Measurements from ENCODE around the gene SBK1. TPM values are rescaled to one million over a fixed set of nuclear protein-coding genes. Genes with fewer than 3 reads are reported as not detected.
"Not testable (repeated sequence)": the region's sequence is repeated elsewhere in the genome, so short reads cannot be mapped to it uniquely, and the experiment has no call there.

The SBK1 gene
- total and polyA plus RNA-seq, 4 donors, result 6.5 to 117 (median 57.2) TPM

DNA sequence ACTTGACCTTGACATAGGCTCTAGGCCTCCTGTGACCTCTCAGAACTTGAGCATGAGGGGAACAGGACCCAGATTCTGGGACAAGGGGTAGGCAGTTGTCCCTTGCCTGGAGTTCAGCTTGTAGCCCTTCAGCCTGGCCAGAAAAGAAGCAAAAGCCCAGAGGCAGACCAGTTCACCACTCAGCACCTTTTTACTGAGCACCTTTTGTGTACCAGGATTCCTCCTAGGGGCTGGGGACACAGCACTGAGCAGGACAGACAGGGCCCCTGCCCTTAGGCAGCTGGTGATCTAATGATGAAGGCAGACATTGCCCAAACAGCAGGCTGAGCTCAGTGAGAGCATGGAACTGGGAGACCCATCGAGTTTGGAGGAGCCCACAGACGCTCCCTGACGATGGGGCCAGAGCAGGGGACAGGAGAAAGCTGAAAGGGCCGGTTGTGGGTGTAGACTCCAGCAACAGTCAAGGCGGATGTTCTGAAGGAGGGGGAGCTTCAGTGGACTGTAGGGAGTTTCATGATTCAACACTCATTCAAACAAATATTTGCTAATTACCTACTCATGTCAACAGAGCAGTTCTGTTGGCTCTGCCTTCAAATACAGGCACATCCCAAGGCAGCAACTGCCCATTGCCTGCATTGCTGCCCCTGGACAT lies 32.0 kb downstream of the SBK1 start:
- 77% methylated on average over 3 of the region's 5 CpGs for WGBS (ENCODE audit: insufficient coverage)
- Histone ChIP-seq H3K27me3 (ENCODE audit: control insufficient read depth, insufficient read depth, low read length) (no peaks in the 10 kb centered on the region), H3K9me3 (ENCODE audit: control insufficient read depth, insufficient read depth, low read length) (no peaks in the 10 kb centered on the region), H3K36me3 (ENCODE audit: control insufficient read depth, insufficient read depth, low read length) (peaks cover 40% of the 10 kb centered on the region), H3K27ac (ENCODE audit: low read depth, low read length) (no peak overlapping the region), H3K4me3 (ENCODE audit: low read depth, low read length) (no peak overlapping the region), H3K4me1 (ENCODE audit: control insufficient read depth, insufficient read depth, low read length) (no peaks in the 10 kb centered on the region)
- no peak for DNase-seq (ENCODE audit: low read depth in 4 of 6, low spot score in 6 of 6)

DNA sequence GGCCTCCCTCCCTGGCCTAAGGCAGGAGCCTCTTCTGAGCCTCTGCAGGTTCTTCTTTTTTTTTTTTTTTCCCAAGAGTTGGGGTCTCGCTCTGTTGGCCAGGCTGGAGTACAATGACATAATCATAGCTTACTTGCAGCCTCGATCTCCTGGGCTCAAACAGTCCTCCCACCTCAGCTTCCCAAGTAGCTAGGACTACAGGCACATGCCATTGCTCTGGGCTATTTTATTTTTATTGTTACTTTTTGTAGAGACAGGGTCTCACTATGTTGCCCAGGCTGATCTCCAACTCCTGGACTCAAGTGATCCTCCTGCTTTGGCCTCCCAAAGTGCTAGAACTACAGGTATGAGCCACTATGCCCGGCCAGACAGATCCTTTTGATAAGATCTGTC lies 32.6 kb downstream of the SBK1 start:
- Histone ChIP-seq H3K9me3 (ENCODE audit: control insufficient read depth, insufficient read depth, low read length) (no peaks in the 10 kb centered on the region), H3K27me3 (ENCODE audit: control insufficient read depth, insufficient read depth, low read length) (no peaks in the 10 kb centered on the region), H3K36me3 (ENCODE audit: control insufficient read depth, insufficient read depth, low read length) (peaks cover 35% of the 10 kb centered on the region), H3K4me1 (ENCODE audit: control insufficient read depth, insufficient read depth, low read length) (no peaks in the 10 kb centered on the region), H3K27ac (ENCODE audit: low read depth, low read length) (no peak overlapping the region), H3K4me3 (ENCODE audit: low read depth, low read length) (no peak overlapping the region)
- no peak for DNase-seq (ENCODE audit: low read depth in 4 of 6, low spot score in 6 of 6)
- 100% methylated on average over 1 of the region's 3 CpGs for WGBS (ENCODE audit: insufficient coverage)

DNA sequence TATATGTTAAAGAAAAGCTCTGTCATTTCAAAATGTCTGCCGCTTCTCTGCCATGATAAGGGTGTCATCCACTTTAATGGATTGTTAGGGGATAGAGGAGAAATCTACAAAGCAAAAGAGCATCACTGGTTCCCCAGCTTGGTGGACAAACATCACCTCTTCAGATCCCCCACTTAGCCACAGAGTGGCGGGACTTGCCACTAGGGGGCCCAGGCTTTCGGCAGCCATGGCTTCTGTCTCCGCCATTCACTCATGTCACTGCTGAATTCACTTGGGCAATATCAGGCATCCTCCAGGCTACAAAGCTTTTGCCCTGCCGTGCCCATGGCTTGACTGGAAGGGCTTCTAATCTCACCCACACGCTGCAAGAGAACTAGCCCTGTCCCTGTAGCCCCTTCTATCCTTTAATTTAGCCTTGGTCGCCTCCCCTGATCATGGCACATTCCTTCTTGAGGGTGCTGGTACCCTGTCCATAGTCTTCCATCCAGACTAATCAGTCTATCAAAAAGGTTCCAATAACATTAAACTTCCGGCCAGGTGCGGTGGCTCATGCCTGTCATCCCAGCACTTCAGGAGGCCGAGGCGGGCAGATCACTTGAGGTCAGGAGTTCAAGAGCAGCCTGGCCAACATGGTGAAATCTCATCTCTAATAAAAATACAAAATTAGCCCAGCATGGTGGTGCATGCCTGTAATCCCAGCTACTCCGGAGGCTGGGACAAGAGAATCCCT lies 34.7 kb downstream of the SBK1 start:
- Histone ChIP-seq H3K36me3 (ENCODE audit: control insufficient read depth, insufficient read depth, low read length) (peaks cover 16% of the 10 kb centered on the region), H3K4me3 (ENCODE audit: low read depth, low read length) (no peak overlapping the region), H3K27ac (ENCODE audit: low read depth, low read length) (no peak overlapping the region), H3K9me3 (ENCODE audit: control insufficient read depth, insufficient read depth, low read length) (no peaks in the 10 kb centered on the region), H3K27me3 (ENCODE audit: control insufficient read depth, insufficient read depth, low read length) (no peaks in the 10 kb centered on the region), H3K4me1 (ENCODE audit: control insufficient read depth, insufficient read depth, low read length) (peaks cover 4% of the 10 kb centered on the region)
- peak in 3 of 6 donors; percentile 9 to 77 (median 70) for DNase-seq (ENCODE audit: low read depth in 4 of 6, low spot score in 6 of 6)
- WGBS (ENCODE audit: insufficient coverage), result 41% methylated on average over 7 of the region's 12 CpGs

DNA sequence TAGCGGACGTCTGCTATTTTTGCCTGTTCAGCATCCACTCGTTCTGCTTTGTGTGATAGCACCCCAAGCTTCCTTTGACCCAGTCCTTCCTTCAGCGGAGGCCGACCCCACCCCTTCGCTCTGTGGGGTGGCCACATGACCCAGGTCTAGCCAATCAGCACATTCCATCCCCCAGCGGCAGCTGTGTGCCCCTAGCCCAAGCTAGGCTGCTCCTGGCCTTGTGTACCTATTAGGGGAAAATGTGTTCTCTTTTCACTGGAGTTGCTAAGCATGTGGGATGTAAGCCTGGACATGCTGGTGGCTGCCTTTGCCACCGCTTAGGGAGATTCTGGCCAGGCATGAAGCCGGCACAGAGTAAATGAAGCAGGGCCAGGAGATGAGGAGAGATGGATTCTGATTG lies 37.9 kb downstream of the SBK1 start:
- not testable (repeated sequence) for H3K27ac ChIP-seq (ENCODE audit: low read depth, low read length)

DNA sequence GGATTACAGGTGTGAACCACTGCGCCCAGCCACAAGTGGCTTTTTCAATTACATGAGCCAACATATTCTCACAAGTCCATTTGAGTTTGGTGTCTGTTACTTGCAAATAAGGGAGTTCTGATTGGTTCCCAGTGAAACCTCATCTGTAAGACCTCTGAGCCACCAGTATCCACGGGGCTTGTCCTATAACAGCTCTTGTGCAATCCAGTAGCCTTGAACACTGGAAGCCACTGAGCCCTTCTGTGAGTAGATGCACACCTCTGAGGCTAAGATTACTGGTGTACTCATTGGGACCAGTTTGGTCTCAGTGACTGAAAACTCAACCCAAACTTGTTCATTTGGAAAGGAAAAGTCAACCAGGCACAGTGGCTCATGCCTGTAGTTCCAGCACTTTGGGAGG lies 38.7 kb downstream of the SBK1 start:
- WGBS (ENCODE audit: insufficient coverage), result no CpG with 5 or more reads among the region's 2 CpGs
- H3K27ac ChIP-seq (ENCODE audit: low read depth, low read length); DNase-seq (ENCODE audit: low read depth in 4 of 6, low spot score in 6 of 6); H3K9me3 ChIP-seq (ENCODE audit: control insufficient read depth, insufficient read depth, low read length); H3K4me3 ChIP-seq (ENCODE audit: low read depth, low read length); H3K4me1 ChIP-seq (ENCODE audit: control insufficient read depth, insufficient read depth, low read length); H3K36me3 ChIP-seq (ENCODE audit: control insufficient read depth, insufficient read depth, low read length); H3K27me3 ChIP-seq (ENCODE audit: control insufficient read depth, insufficient read depth, low read length): not testable (repeated sequence)

More for the DNA sequence above, 37.9 kb downstream of the SBK1 start:
- not testable (repeated sequence) for H3K4me1 ChIP-seq (ENCODE audit: control insufficient read depth, insufficient read depth, low read length); H3K36me3 ChIP-seq (ENCODE audit: control insufficient read depth, insufficient read depth, low read length); H3K27me3 ChIP-seq (ENCODE audit: control insufficient read depth, insufficient read depth, low read length); H3K4me3 ChIP-seq (ENCODE audit: low read depth, low read length); H3K9me3 ChIP-seq (ENCODE audit: control insufficient read depth, insufficient read depth, low read length)
- peak in 3 of 6 donors; percentile 37 to 93 (median 75) for DNase-seq (ENCODE audit: low read depth in 4 of 6, low spot score in 6 of 6)
- 10% methylated on average over 4 of the region's 9 CpGs for WGBS (ENCODE audit: insufficient coverage)

DNA sequence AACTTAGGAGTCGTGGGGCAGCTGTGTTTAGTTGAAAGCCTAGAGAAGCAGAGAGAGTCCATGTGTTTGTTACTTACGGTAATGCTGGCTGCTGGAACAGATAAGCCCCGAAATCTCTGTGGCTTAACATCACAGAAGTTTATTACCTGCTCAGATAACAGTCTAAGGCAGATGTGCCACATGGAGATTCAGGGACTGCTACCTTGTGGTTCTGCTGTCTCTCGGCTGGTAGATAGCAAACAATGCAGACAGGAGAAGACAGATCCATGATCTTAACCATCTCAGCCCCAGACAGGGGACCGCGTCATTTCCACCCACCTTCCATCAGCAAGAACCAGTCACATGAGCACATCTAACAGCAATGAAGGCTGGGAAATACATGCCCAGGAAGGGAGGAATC lies 40.3 kb downstream of the SBK1 start:
- DNase-seq (ENCODE audit: low read depth in 4 of 6, low spot score in 6 of 6); H3K4me1 ChIP-seq (ENCODE audit: control insufficient read depth, insufficient read depth, low read length); H3K27me3 ChIP-seq (ENCODE audit: control insufficient read depth, insufficient read depth, low read length); H3K27ac ChIP-seq (ENCODE audit: low read depth, low read length); H3K36me3 ChIP-seq (ENCODE audit: control insufficient read depth, insufficient read depth, low read length); H3K9me3 ChIP-seq (ENCODE audit: control insufficient read depth, insufficient read depth, low read length); H3K4me3 ChIP-seq (ENCODE audit: low read depth, low read length): not testable (repeated sequence)
- no CpG with 5 or more reads among the region's 6 CpGs for WGBS (ENCODE audit: insufficient coverage)

DNA sequence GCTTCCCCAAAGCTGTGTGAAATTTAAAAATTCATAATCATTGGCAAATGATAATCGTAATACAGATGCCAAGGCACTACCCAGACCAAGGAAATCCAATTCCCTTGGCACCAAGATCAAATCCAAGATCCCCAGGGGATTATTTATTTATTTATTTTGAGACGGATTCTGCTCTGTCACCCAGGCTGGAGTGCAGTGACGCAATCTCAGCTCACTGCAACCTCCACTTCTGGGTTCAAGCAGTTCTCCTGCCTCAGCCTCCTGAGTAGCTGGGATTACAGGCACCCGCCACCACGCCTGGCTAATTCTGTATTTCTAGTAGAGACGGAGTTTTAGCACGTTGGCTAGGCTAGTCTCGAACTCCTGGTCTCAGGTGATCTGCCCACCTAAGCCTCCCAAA lies 43.4 kb downstream of the SBK1 start:
- WGBS (ENCODE audit: insufficient coverage), result no CpG with 5 or more reads among the region's 8 CpGs
- not testable (repeated sequence) for H3K9me3 ChIP-seq (ENCODE audit: control insufficient read depth, insufficient read depth, low read length); H3K27ac ChIP-seq (ENCODE audit: low read depth, low read length); H3K4me3 ChIP-seq (ENCODE audit: low read depth, low read length); H3K27me3 ChIP-seq (ENCODE audit: control insufficient read depth, insufficient read depth, low read length); H3K4me1 ChIP-seq (ENCODE audit: control insufficient read depth, insufficient read depth, low read length); H3K36me3 ChIP-seq (ENCODE audit: control insufficient read depth, insufficient read depth, low read length); DNase-seq (ENCODE audit: low read depth in 4 of 6, low spot score in 6 of 6)

DNA sequence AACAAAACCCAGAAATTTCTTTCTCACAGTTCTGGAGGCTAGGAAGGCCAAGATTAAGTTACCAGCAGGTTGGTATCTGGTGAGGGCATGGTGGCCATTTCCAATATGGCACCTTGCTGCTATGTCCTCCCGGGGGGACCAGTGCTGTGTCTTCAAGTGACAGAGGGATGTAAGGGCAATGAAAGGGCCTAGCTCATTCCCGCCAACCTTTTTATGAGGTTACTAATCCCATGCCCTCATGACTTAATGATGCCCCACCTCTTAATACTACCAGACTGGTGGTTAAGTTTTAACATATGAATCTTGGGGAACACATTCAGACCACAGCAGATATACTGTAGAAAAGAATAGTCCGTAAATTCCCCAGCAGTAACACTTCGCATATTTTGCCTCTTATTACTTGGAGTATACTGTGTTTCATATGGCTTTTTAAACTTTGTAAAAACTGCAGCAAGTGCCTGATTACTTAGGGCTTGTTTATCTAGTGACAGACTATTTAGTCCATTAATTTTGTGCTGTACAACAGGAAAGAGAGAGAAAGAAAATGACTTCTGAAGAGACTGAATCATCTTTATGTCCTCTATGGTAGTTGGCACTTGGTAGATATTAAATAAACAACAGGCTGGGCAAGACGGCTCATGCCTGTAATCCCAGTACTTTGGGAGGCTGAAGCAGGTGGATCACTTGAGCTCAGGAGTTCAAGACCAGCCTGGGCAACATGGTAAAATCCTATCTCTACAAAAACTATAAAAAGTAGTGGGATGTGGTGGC lies 44.8 kb downstream of the SBK1 start:
- WGBS (ENCODE audit: insufficient coverage), result no CpG with 5 or more reads among the region's 5 CpGs
- H3K4me1 ChIP-seq (ENCODE audit: control insufficient read depth, insufficient read depth, low read length); H3K27ac ChIP-seq (ENCODE audit: low read depth, low read length); H3K4me3 ChIP-seq (ENCODE audit: low read depth, low read length); DNase-seq (ENCODE audit: low read depth in 4 of 6, low spot score in 6 of 6); H3K9me3 ChIP-seq (ENCODE audit: control insufficient read depth, insufficient read depth, low read length); H3K27me3 ChIP-seq (ENCODE audit: control insufficient read depth, insufficient read depth, low read length); H3K36me3 ChIP-seq (ENCODE audit: control insufficient read depth, insufficient read depth, low read length): not testable (repeated sequence)

DNA sequence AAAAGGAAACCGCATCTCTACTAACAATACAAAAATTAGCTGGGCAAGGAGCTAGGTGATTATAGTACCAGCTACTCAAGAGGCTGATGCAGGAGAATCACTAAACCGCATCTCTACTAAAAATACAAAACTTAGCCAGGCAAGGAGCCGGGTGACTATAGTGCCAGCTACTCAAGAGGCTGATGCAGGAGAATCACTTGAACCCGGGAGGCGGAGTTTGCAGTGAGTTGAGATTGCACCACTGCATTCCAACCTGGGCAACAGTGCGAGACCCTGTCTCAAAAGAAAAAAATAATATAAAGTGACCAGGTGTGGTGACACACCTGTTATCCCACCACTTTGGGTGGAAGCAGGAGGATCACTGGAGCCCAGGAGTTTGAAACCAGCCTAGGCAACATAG lies 45.9 kb downstream of the SBK1 start:
- H3K4me1 ChIP-seq (ENCODE audit: control insufficient read depth, insufficient read depth, low read length); H3K36me3 ChIP-seq (ENCODE audit: control insufficient read depth, insufficient read depth, low read length); H3K27ac ChIP-seq (ENCODE audit: low read depth, low read length); DNase-seq (ENCODE audit: low read depth in 4 of 6, low spot score in 6 of 6); H3K27me3 ChIP-seq (ENCODE audit: control insufficient read depth, insufficient read depth, low read length); H3K4me3 ChIP-seq (ENCODE audit: low read depth, low read length); H3K9me3 ChIP-seq (ENCODE audit: control insufficient read depth, insufficient read depth, low read length): not testable (repeated sequence)
- no CpG with 5 or more reads among the region's 6 CpGs for WGBS (ENCODE audit: insufficient coverage)
